ENCODE results near the gene TSPAN13. TPM values are rescaled to one million over a fixed set of nuclear protein-coding genes. Genes with fewer than 3 reads are reported as not detected.

TSPAN13 gene
- total RNA-seq, 3 donors from 2014 or later, result 10.2 to 73.8 (median 42.6) TPM

DNA sequence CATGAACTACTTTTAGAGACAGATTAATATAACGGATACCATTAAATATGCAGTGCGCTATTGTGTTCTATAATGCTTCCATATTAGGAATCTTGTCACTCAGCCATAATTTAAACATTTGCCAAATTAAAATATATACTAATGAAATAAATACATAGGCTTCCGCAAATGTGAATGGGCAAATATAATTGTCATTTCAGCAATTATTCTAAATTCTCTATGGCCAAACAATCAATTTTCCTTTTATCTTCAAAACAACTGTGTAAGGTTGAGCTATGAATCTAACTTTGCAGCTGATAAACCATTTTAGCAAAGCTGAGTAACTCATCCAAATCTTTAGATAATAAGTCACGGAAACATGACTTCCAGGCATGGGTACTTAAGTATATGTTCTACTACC lies 20.7 kb upstream of the TSPAN13 start:
- TF ChIP-seq POLR2AphosphoS5 (IDR thresholded peaks at IDR 0.05) (no peak), POLR2A (IDR thresholded peaks at IDR 0.05) (no peak)
- TF ChIP-seq, protein P1, sequence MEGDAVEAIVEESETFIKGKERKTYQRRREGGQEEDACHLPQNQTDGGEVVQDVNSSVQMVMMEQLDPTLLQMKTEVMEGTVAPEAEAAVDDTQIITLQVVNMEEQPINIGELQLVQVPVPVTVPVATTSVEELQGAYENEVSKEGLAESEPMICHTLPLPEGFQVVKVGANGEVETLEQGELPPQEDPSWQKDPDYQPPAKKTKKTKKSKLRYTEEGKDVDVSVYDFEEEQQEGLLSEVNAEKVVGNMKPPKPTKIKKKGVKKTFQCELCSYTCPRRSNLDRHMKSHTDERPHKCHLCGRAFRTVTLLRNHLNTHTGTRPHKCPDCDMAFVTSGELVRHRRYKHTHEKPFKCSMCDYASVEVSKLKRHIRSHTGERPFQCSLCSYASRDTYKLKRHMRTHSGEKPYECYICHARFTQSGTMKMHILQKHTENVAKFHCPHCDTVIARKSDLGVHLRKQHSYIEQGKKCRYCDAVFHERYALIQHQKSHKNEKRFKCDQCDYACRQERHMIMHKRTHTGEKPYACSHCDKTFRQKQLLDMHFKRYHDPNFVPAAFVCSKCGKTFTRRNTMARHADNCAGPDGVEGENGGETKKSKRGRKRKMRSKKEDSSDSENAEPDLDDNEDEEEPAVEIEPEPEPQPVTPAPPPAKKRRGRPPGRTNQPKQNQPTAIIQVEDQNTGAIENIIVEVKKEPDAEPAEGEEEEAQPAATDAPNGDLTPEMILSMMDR (IDR thresholded peaks at IDR 0.05), result no peak
- Histone ChIP-seq H3K9me3 (no peaks in the 10 kb centered on the region), H3K4me1 (no peaks in the 10 kb centered on the region), H3K27me3 (no peaks in the 10 kb centered on the region), H3K36me3 (no peaks in the 10 kb centered on the region), H3K4me3 (no peak overlapping the region), H3K27ac (no peak overlapping the region)
- no peak for DNase-seq (ENCODE audit: low spot score in 2 of 2)
- intact Hi-C loops (cut with DNase I; ENCODE audit: low total_unique reads), result no loop called here

DNA sequence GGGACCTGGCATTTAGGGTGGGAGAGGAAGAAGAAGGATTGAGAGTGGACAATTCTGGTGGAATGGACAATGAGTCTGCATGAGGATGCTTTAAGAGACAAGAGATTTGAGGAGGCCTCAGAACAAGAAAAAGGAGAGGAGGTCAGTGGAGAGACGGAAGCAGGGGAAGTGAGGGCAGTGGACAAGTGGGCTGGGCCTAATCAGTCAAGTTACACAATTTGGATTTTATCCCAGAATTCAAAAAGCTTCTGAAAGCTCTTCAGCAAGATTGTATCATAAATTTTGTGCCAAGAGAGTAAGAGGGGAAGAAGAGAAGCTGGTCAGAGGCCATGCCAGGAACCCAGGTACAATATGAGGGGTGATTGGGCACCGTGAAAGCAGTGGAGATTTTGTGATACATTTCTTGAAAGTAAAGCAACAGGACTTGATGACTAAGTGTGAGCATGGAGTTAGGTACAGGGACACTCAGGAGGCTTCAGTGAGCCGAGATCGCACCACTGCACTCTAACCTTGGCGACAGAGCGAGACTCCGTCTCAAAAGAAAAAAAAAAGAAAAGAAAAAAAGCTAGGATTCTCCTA lies 19.3 kb upstream of the TSPAN13 start:
- no peak for TF ChIP-seq POLR2A (IDR thresholded peaks at IDR 0.05)
- TF ChIP-seq POLR2AphosphoS5 (IDR thresholded peaks at IDR 0.05), result no peak
- TF ChIP-seq, protein P1 (IDR thresholded peaks at IDR 0.05), result no peak
- no peaks in the 10 kb centered on the region for H3K36me3 ChIP-seq
- H3K4me1 ChIP-seq, result no peaks in the 10 kb centered on the region
- H3K27me3 ChIP-seq, result no peaks in the 10 kb centered on the region
- H3K9me3 ChIP-seq, result no peaks in the 10 kb centered on the region
- H3K27ac ChIP-seq, result no peak overlapping the region
- DNase-seq (ENCODE audit: low spot score in 2 of 2), result no peak
- intact Hi-C loops (cut with DNase I; ENCODE audit: low total_unique reads), result no loop called here
- H3K4me3 ChIP-seq, result no peak overlapping the region

DNA sequence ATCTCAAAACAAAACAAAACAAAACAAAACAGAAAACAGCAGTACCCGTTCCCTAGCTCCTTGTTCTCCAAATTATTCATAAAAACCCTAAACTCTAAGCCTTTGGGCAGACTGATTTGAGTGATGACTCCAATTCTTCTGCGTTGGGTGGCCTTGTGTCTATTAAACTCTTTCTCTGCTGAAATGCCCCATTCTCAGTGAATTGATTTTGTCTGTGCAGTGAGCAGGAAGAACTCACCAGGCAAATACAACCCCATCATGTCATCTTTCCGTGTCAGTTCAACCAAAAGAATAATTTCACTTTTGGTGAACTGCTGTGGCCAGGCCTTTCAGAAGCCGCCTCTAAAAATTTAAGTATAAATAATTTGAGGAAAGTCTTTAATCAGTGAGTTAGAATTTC lies 18.5 kb upstream of the TSPAN13 start:
- Histone ChIP-seq H3K4me1 (no peaks in the 10 kb centered on the region), H3K27me3 (no peaks in the 10 kb centered on the region), H3K4me3 (no peak overlapping the region), H3K9me3 (no peaks in the 10 kb centered on the region), H3K27ac (no peak overlapping the region), H3K36me3 (no peaks in the 10 kb centered on the region)
- no peak for DNase-seq (ENCODE audit: low spot score in 2 of 2)
- intact Hi-C loops (cut with DNase I; ENCODE audit: low total_unique reads), result no loop called here
- TF ChIP-seq, protein P1 (IDR thresholded peaks at IDR 0.05), result no peak
- no peak for TF ChIP-seq POLR2A (IDR thresholded peaks at IDR 0.05)
- TF ChIP-seq POLR2AphosphoS5 (IDR thresholded peaks at IDR 0.05), result no peak

DNA sequence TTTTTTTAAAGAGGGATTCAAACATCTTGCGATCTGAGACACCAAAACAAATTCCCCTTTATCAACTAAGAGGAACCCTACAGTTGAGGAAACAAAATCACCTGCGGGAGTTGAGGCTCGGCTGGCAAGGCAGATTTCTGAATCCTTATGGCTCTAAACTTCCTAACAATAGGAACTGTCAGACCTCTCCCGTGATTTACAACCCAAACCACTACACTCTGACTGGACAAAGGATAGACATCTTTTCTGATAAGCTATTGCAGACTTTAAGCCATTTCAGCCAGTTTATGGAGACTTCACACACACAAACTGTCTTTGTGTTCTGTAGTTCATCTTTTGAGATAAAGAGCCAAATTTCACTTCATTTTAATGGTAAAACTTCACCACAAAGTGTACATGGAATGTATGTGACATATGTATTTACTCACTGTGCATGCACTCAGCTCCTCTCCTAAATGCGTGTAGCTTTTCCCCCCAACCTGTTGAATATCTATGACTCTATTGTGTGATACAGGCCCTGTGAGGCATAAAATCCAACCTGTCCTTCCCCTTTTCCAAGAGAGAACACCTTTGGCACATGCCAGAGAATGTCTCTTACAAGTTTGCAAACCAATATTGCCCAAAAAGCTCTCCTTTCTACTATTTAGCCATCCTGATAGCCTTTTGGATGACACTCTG lies 15.4 kb upstream of the TSPAN13 start:
- Histone ChIP-seq H3K36me3 (no peaks in the 10 kb centered on the region), H3K4me1 (no peaks in the 10 kb centered on the region), H3K27me3 (no peaks in the 10 kb centered on the region), H3K27ac (no peak overlapping the region), H3K9me3 (no peaks in the 10 kb centered on the region), H3K4me3 (no peak overlapping the region)
- intact Hi-C loops (cut with DNase I; ENCODE audit: low total_unique reads), result no loop called here
- no peak for DNase-seq (ENCODE audit: low spot score in 2 of 2)
- TF ChIP-seq POLR2AphosphoS5 (IDR thresholded peaks at IDR 0.05), result no peak
- TF ChIP-seq POLR2A (IDR thresholded peaks at IDR 0.05), result no peak
- TF ChIP-seq, protein P1 (IDR thresholded peaks at IDR 0.05), result no peak

DNA sequence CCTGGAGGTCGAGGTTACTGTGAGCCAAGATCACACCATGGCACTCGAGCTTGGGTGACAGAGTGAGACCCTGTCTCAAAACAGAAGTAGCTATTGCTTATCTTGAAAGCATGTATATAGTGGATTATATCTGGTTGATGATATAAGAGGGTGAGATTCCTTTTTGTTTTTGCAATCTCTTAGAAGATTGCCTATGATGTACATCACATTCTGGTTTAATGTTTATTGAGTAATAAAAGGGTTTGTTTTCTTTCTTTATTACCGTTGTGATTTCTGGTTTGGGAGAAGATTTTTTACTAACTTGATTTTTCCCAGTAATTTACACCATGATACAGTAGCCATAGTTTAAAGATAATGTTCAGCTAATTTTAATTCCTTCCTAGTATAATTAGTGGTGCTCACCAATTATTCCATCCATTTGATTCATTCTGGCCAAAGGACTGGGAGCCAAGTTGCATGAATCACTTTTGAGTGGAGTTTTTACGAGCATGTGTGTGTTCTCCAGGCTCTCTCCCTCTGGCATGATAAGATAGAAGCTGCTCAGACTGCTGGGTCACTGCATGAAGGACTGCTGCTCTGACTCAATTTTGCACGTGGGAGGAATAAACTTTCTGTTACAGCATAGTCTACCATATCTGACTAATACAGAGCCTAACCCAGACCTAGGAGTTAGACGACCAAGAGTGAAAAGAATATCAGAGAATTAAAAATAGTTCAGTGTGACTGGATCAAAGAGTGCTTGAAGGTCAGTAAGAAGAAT lies 13.5 kb upstream of the TSPAN13 start:
- Histone ChIP-seq H3K27me3 (no peaks in the 10 kb centered on the region), H3K36me3 (no peaks in the 10 kb centered on the region), H3K9me3 (no peaks in the 10 kb centered on the region), H3K4me3 (no peak overlapping the region), H3K27ac (no peak overlapping the region), H3K4me1 (no peaks in the 10 kb centered on the region)
- TF ChIP-seq POLR2A (IDR thresholded peaks at IDR 0.05) (no peak), POLR2AphosphoS5 (IDR thresholded peaks at IDR 0.05) (no peak)
- TF ChIP-seq, protein P1 (IDR thresholded peaks at IDR 0.05), result no peak
- DNase-seq (ENCODE audit: low spot score in 2 of 2), result no peak
- intact Hi-C loops (cut with DNase I; ENCODE audit: low total_unique reads), result no loop called here
